OCI-LY7 (cell line): ENCODE data around the gene FCRLB. TPM values are rescaled to one million over a fixed set of nuclear protein-coding genes. Genes with fewer than 3 reads are reported as not detected.
"Not testable (repeated sequence)": the region's sequence is repeated elsewhere in the genome, so short reads cannot be mapped to it uniquely, and the experiment has no call there.

Source experiments
- Bru-seq: library from RNA; stranded (reverse); fragments of 400-500 nt; gene quantifications from one replicate; lab custom pipeline; 2021; lab: Mats Ljungman, UMichigan
- BruChase-seq, 2 experiments: library from RNA; stranded (reverse); fragments of 400-500 nt; gene quantifications; one replicate each; lab custom pipeline; 2021; lab: Mats Ljungman, UMichigan
- BruUV-seq: library from RNA; stranded (reverse); fragments of 400-500 nt; replicated peaks from 2 replicates; lab custom pipeline; 2021; lab: Mats Ljungman, UMichigan
- CTCF ChIA-PET: fragments of 300-600 bp; sonication (Branson Sonifier 250); formaldehyde crosslinking; loops from one replicate; lab custom pipeline; 2022; ENCODE audit warnings: antibody characterized with exemption; ENCODE audit not compliant: unreplicated experiment; lab: Charles Lee
- POLR2A ChIA-PET: fragments of 300-600 bp; sonication (Branson Sonifier 250); formaldehyde crosslinking; loops from one replicate; lab custom pipeline; 2022; ENCODE audit warnings: antibody characterized with exemption; lab: Charles Lee
- DNase-seq: peaks from one replicate; pipeline ENCODE4 v3.0.0-alpha.2; 2015; ENCODE audit warnings: low spot score
- H2AFZ ChIP-seq: fragments of 200-600 bp; sonication (generic), shearing (Covaris generic); 2 replicates; pipeline ENCODE4 v1.6.1; 2014; ENCODE audit warnings: mild to moderate bottlenecking, antibody characterized with exemption, low read length, moderate library complexity
- H3K27ac ChIP-seq: fragments of 200-600 bp; sonication (generic); 2 replicates; pipeline ENCODE4 v1.5.1; 2014; ENCODE audit warnings: mixed run types, low read depth, mild to moderate bottlenecking, moderate library complexity, low read length, inconsistent platforms; ENCODE audit not compliant: poor library complexity, severe bottlenecking
- H3K36me3 ChIP-seq: fragments of 200-600 bp; sonication (generic); 2 replicates; pipeline ENCODE4 v1.6.1; 2014; ENCODE audit warnings: mild to moderate bottlenecking, antibody characterized with exemption, low read length, moderate library complexity, mixed read lengths; ENCODE audit not compliant: insufficient read depth
- H3K4me1 ChIP-seq: fragments of 200-600 bp; sonication (generic); 2 replicates; pipeline ENCODE4 v1.5.1; 2014; ENCODE audit warnings: mild to moderate bottlenecking, low read length; ENCODE audit not compliant: insufficient read depth, poor library complexity, severe bottlenecking
- H3K4me2 ChIP-seq: fragments of 200-600 bp; sonication (generic); 2 replicates; pipeline ENCODE4 v1.6.1; 2014; ENCODE audit warnings: mild to moderate bottlenecking, low read length
- H3K4me3 ChIP-seq: fragments of 200-600 bp; sonication (generic); 2 replicates; pipeline ENCODE4 v1.5.1; 2014; ENCODE audit warnings: mild to moderate bottlenecking, low read depth, low read length; ENCODE audit not compliant: poor library complexity, severe bottlenecking
- H3K79me2 ChIP-seq: fragments of 200-600 bp; sonication (generic); 2 replicates; pipeline ENCODE4 v1.6.1; 2016; ENCODE audit warnings: low read depth, mild to moderate bottlenecking, low read length, moderate library complexity, mixed read lengths; ENCODE audit not compliant: insufficient read depth
- H3K9me2 ChIP-seq: fragments of 200-600 bp; sonication (generic); 2 replicates; pipeline ENCODE4 v1.6.1; 2016; ENCODE audit warnings: mild to moderate bottlenecking, low read length, mixed read lengths; ENCODE audit not compliant: insufficient read depth
- H3K9me3 ChIP-seq: fragments of 200-600 bp; sonication (generic); 2 replicates; pipeline ENCODE4 v1.6.1; 2014; ENCODE audit warnings: mild to moderate bottlenecking, mixed run types, low read length, mixed read lengths
- H4K20me1 ChIP-seq: fragments of 200-600 bp; sonication (generic); 2 replicates; pipeline ENCODE4 v1.6.1; 2014; ENCODE audit warnings: mild to moderate bottlenecking, antibody characterized with exemption, low read length, moderate library complexity, mixed read lengths; ENCODE audit not compliant: insufficient read depth
- CTCF ChIP-seq: fragments of 200-600 bp; sonication (generic); conservative IDR thresholded peaks from 2 replicates; pipeline ENCODE4 v1.5.1; 2014; ENCODE audit warnings: mild to moderate bottlenecking, antibody characterized with exemption, low read length, moderate library complexity, mixed read lengths
- EZH2phosphoT487 ChIP-seq: fragments of 200-600 bp; sonication (generic); IDR thresholded peaks from 2 replicates; pipeline ENCODE4 v1.6.1; 2018; ENCODE audit warnings: low read depth, borderline replicate concordance, mild to moderate bottlenecking, mixed run types, antibody characterized with exemption, low read length, moderate library complexity, mixed read lengths
- intact Hi-C: fragments of 100-400 bp; cut with micrococcal nuclease; formaldehyde crosslinking; loops from one replicate; pipeline ENCODE4 v1.10.0; 2022; ENCODE audit not compliant: unreplicated experiment
- long read RNA-seq: library from polyadenylated mRNA; stranded (forward); transcript quantifications from one replicate; pipeline ENCODE4 v2.0.0, GENCODE V29; 2022
- total RNA-seq, 2 experiments: library from RNA; depleted of rRNA in 1 of 2; stranded (reverse); fragments of >200 nt in 1 of 2; shearing (Covaris generic) in 1 of 2; gene quantifications; 2 replicates each; pipeline ENCODE4 v1.2.3, GENCODE V29; 2014 to 2022

FCRLB gene
- total RNA-seq (2014; rRNA removed; shearing (Covaris generic)), result 2.6 and 4.9 TPM in 2 replicates
- 3.3 and 3.8 TPM in 2 replicates for total RNA-seq (2022)
- Bru-seq, nascent RNA, result percentile 35 among the genes with signal in this experiment
- BruChase-seq, experiment 1, labeled RNA remaining after a 6-hour chase, result percentile 36 among the genes with signal in this experiment
- BruChase-seq, experiment 2, labeled RNA remaining after a 2-hour chase, result percentile 42 among the genes with signal in this experiment
- long read RNA-seq, transcript FCRLB-206 (2 exons, 1,989 nt), result major isoform, 5 of 9 reads
- long read RNA-seq, partial matches to known transcripts, result 0 of 9 reads
- long read RNA-seq, other reads (novel, unspliced or antisense), result 4 of 9 reads

- H3K79me2 ChIP-seq, result no peaks in the 10 kb centered on the region
- intact Hi-C loops, result no loop called here
- H3K4me1 ChIP-seq, result peaks cover 78% of the 10 kb centered on the region
- H3K27ac ChIP-seq, result peak within 1 kb of the TSS; percentile 95
- TF ChIP-seq CTCF, result no peak
- no peak for TF ChIP-seq EZH2phosphoT487
- H2AFZ ChIP-seq, result peak within 1 kb of the TSS; percentile 91
- no peak within 1 kb of the TSS for H3K4me3 ChIP-seq
- H4K20me1 ChIP-seq, result no peaks in the 10 kb centered on the region
- DNase-seq, result no peak
- H3K9me2 ChIP-seq, result no peaks in the 10 kb centered on the region
- no peaks in the 10 kb centered on the region for H3K36me3 ChIP-seq
- ChIA-PET CTCF (no interaction called here), POLR2A (interaction anchor here (0.6 to 3.5 kb wide), 3 partner anchors 13 to 183 kb away, joined by 3 to 20 read pairs (median 17); partner anchors contain the start of gene FCRLA)
- no TSS peak for BruUV-seq
- peak within 1 kb of the TSS; percentile 89 for H3K4me2 ChIP-seq
- no peaks in the 10 kb centered on the region for H3K9me3 ChIP-seq
Measured at GRCh38 chr1:161720956-161721737, at the start of gene FCRLB. FCRLB (plus strand) TSS chr1:161721544; CDS start chr1:161722673, 1,129 bp downstream.

GRCh38 chr1:161673437-161673836 is 47.9 kb upstream of the FCRLB start:
- H3K9me2 ChIP-seq, BruUV-seq, H3K4me3 ChIP-seq, H3K4me2 ChIP-seq, POLR2A ChIA-PET, H2AFZ ChIP-seq, H3K4me1 ChIP-seq, DNase-seq, H3K79me2 ChIP-seq, H4K20me1 ChIP-seq, H3K9me3 ChIP-seq, H3K27ac ChIP-seq, H3K36me3 ChIP-seq, CTCF ChIA-PET, intact Hi-C loops: not testable (repeated sequence)

GRCh38 chr1:161674447-161674846 is 46.9 kb upstream of the FCRLB start:
- H2AFZ ChIP-seq, H3K9me2 ChIP-seq, H3K36me3 ChIP-seq, CTCF ChIA-PET, H3K9me3 ChIP-seq, H3K4me1 ChIP-seq, H3K4me2 ChIP-seq, BruUV-seq, H3K79me2 ChIP-seq, H3K27ac ChIP-seq, H3K4me3 ChIP-seq, POLR2A ChIA-PET, H4K20me1 ChIP-seq, DNase-seq, intact Hi-C loops: not testable (repeated sequence)

GRCh38 chr1:161674908-161675307 is 46.4 kb upstream of the FCRLB start:
- H3K4me2 ChIP-seq, H3K79me2 ChIP-seq, H3K4me3 ChIP-seq, H3K36me3 ChIP-seq, CTCF ChIA-PET, DNase-seq, H4K20me1 ChIP-seq, BruUV-seq, H3K9me2 ChIP-seq, intact Hi-C loops, H2AFZ ChIP-seq, H3K9me3 ChIP-seq, H3K4me1 ChIP-seq, H3K27ac ChIP-seq: not testable (repeated sequence)
- POLR2A ChIA-PET, result interaction anchor here (0.7 kb wide), 1 partner anchor 27 kb away, joined by 3 read pairs; no protein-coding TSS in a partner anchor
